ENCODE measurements around the gene ZC3H12A.
A peak's percentile ranks its signal among the peaks of the same experiment; 100 is the strongest.
"Not testable (repeated sequence)": the region's sequence is repeated elsewhere in the genome, so short reads cannot be mapped to it uniquely, and the experiment has no call there.

The ZC3H12A gene

DNA sequence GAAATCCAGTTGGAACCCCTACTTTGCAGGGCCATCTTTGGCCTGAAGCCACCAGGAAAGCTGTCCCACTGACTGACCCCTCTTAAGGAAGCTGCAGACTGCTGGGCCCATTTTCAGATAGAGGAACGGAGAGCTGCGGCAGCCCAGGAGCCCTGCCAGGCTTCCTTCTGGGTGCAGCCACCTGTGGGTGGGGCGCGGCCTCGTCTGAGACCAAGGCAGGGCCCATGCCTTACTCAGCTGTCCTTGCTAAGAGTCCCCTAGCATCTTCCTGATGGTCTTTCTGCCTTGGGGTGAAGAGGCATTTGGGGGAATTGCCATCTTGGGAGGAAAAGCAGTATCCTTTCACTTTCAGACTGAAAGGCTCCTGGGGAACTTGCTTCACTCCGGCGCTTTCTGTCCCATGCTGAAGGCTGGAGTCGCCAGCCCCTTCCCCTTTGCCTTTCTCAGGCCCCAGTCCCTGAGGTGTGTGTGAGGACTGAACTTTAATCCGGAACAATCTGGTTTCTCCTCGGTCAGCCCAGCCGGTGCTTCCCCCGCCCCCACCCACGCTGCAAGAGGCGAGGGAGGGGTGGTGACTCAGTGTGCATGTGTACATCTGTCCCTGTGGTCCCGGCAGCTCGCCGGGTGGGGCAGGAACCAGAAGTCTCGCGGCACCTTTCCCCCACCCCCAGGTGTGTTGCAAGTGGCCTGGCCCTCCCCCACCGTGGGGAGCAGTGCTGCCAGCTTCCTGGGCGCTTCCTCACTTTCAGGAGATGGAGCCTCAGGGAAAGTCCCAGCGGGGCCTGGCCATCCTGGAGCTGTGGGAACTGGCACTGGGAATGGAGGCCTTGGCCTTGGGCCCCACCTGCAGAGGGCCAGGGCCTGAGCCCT is 5.1 kb downstream of the ZC3H12A start:
- DNase-seq, result no peak

DNA sequence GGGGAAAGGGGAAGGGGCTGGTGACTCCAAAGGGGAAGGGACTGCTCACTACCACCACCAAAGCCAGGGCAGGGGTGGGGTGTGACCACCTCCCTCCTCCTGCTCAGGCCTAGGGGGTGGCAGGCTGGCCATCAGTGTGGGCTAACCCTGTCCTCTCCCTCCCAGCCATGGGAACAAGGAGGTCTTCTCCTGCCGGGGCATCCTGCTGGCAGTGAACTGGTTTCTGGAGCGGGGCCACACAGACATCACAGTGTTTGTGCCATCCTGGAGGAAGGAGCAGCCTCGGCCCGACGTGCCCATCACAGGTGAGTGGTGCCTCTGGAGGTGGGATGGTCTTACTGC is 5.7 kb downstream of the ZC3H12A start:
- DNase-seq, result no peak

DNA sequence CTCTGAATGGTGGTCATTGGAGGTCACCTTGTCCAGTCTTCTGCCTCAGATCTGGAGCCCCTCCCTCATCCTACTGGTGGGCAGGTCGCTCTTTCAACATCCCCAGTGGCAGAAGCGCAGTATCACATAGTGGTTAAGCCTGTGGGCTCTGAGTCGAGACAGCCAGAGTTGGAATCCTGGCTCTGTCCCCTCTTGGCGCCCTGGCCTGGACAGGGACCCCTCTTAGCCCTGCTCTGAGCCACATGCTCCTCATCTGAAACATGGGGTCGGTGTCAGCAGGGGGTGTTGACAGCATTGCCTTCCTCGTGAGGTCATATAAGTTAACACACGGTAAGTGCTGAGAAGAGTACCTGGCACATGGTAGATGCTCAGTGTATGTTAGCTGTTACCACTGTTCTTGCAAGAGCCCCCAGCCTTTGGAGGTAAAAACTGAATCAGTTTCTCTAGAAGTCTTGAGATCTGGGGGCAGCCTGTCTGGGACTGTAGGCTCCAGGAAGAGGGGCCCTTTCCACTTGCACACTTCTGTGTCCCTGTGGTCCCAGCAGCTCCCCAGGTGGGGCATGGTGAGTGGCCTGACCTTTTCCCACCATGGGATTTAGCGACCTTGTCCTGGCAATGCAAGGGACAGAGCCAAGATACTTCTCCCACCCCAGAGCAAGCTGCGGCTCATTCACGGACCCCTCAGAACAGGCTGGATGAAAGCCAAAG is 6.4 kb downstream of the ZC3H12A start:
- no peak for DNase-seq

DNA sequence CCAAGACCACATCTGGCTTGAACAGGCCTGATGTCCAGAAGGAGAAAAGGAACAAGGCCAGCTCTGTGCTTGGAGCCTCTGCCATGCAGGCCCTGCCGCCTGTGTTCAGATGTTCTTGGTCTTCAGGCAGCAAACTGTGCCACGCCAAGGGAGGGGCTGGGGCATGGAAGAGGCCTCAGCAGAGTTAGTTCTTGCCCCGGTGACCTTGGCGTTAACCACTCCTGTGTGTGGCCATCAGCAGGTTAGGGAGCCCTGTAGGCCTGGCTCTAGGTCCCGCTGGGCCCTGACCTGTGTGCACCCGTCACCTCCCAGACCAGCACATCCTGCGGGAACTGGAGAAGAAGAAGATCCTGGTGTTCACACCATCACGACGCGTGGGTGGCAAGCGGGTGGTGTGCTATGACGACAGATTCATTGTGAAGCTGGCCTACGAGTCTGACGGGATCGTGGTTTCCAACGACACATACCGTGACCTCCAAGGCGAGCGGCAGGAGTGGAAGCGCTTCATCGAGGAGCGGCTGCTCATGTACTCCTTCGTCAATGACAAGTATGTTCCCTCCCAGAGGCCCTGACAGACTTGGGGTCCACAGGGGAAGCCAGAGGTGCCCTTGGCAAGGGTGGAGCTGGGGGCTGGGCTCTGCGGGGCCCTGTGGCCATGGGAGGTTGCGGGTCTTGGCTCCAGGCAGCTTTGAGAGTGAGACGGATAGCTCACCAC is 7.1 kb downstream of the ZC3H12A start:
- DNase-seq, result no peak

DNA sequence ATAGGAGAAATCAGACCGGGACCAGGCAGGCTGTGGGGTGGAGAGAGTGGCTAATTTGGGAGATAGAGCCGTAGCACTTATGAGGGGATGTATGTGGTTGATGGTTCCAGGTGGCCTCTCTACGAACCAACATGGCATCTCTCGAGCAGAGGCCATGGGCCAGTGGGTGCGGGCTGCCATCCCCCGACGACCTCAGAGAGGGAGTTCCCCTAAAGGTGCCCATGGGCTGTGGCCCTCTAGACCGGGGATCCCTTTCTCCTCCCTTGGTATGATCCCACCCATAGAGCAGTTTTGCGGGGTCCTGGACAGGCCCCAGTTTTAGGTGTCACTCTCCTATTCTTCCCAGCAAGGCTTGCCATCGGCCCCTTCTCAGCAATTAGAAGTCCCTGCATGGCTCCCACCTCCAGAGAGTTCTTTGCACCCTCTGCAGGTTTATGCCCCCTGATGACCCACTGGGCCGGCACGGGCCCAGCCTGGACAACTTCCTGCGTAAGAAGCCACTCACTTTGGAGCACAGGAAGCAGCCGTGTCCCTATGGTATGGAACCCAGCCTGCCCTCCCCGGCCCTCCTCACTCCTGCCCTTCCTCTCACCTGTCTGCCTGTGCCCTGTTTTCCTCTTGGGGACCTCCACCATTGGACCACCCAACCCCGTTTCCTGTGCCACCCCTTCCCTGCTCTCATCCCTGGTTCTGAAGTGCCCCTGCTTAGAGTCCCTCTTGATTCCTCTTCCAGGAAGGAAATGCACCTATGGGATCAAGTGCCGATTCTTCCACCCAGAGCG is 7.8 kb downstream of the ZC3H12A start:
- no peak for DNase-seq

DNA sequence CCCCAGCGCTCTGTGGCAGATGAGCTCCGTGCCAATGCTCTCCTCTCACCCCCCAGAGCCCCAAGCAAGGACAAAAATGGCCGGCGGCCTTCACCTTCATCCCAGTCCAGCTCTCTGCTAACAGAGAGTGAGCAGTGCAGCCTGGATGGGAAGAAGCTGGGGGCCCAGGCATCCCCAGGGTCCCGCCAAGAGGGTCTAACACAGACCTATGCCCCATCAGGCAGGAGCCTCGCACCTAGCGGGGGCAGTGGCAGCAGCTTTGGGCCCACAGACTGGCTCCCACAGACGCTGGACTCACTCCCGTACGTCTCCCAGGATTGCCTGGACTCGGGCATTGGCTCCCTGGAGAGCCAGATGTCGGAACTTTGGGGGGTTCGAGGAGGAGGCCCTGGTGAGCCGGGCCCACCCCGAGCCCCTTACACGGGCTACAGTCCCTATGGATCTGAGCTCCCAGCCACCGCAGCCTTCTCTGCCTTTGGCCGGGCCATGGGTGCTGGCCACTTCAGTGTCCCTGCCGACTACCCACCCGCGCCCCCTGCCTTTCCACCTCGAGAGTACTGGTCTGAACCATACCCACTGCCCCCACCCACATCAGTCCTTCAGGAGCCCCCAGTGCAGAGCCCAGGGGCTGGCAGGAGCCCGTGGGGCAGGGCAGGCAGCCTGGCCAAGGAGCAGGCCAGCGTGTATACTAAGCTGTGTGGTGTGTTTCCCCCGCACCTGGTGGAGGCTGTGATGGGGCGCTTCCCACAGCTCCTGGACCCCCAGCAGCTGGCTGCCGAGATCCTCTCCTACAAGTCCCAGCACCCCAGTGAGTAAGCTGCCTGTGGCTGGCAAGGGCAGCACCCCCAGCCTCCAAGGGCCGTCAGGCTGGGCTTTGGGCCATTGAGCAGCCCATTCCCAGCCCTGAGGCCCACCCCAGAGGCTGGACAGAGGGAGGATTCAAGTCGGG is 8.7 kb downstream of the ZC3H12A start:
- no peak for DNase-seq

DNA sequence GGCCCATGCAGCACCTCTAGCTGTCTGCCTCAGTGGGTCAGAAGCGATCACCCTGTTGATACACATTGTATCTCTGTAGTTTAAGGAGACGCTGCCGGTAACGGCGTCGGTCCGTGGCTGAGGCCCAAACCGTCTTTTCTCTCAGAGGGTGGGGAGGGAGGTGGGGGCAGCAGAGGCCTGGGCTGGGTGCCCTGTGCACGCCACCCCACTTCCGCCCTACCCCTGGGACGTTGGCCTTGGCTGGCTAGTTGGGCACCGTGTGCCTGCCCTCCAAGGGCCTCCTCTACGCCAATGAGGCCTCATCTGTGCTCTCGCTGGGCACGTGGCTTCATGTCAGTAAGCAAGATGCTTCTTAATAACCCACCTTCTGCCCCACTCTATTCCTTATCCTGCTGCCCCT is 9.4 kb downstream of the ZC3H12A start:
- DNase-seq, result no peak

DNA sequence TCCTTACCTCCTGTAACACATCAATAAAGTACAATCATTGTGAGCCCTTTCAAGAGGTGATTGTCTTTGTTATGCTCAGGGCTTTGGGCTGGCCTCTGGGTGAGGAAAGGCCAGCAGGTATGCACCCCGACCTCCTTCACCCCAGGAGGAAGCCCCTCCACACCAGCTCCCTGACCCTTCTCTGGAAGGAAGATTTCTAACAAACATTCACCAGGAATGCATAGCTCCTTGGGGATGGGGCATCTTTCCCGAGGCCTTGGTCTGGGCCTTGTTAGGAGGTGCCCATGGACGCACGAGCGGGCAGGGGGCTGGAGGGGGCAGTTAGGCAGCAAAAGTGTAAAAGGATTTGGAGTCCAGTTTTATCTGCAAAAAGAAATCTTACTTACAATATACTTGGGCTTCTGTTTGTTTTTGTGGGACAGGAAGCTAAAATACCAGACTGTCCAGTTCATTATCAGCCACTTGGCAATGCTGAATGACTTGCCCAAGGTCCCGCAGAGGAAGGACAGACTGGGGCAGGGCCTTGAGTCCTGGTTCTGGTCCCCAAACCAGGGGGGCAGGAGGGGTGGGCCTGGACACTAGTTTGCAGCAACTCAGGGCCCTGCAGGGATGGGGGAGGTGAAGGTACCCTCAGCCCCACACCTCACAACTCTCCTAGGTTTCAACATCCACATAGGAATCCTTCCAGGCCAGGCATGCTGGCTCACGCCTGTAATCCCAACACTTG is 10.1 kb downstream of the ZC3H12A start:
- DNase-seq, result no peak

DNA sequence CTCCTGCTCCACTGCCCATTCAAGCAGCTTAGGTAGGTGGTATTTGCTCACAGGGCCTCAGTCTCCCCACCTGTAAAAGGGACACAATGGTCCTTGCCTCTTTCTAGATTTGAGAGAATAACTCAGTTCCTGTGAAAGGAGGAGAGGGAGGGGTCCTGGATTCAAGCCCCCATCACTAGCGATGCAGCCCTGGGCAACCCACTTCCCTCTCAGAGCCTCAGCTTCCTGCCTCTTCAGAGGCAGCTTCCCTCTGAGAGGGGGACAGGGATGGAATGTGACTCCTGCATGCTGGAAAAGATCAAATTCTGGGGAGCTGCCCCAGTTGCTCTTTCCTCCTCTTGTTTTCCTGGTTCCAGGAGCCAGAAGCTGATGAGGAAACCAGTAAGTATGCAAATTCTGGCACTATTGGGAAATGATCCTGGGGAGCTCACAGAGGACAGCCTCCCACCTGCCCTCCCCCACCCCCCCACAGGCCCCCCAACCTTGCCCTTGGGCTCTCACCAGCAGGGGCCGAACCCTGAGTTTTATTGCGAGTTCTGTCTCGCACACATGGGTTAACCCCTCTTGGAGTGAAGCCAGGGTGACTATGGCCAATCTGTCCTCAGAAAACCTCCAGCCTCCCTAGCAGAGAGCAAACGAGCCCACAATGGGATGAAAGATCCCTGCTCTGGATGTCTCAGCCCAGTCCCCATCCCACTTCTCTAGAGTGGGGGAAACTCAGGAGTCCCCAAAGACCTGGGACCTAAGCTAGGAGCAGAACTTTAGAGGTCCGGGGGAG is 11.7 kb downstream of the ZC3H12A start:
- no peak for DNase-seq

DNA sequence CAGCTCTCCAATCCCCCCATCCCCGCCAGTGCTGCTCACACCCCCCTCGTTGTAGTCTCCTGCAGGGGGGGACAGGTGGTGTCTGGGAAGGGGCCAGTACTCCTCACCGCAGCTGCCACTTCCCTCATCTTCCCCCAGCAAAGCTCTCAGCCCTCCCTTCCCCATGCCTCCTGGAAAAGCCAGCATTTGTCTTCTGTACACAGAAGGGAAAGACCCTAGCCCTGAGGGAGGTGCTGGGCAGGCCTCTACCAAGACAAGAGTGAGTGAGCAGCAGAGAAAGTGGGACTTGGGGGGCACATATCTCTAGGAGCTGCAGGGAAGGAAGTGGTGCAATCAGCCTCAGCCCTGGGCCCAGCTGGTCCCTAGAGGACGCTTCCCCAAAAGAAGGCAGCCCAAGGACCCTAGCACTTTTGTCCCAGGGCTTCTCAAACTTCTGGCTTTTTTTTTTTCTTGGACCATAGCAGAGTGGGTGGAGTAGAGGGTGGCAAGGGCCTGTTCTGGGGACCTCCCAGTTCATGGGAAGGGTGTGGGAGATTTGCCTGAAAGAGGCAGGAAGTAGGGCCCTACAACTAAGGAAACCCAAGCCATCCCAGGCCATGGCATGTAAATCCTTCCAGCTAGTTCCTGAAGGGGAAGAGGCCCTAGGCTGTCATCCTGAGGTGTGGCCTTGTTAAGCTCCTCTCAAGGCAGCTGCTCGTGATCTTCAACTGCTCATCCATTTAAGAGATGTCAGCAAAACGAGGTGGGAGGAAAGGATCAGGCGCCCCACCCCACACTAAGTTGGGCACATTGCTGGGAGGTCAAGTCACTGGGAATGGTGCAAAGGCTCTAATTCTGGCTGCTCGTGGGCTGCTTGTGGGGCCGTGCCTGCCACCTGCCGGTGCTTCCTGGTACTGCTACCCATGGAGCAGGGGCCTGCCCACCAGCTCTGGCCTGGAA is 12.6 kb downstream of the ZC3H12A start:
- no peak for DNase-seq

DNA sequence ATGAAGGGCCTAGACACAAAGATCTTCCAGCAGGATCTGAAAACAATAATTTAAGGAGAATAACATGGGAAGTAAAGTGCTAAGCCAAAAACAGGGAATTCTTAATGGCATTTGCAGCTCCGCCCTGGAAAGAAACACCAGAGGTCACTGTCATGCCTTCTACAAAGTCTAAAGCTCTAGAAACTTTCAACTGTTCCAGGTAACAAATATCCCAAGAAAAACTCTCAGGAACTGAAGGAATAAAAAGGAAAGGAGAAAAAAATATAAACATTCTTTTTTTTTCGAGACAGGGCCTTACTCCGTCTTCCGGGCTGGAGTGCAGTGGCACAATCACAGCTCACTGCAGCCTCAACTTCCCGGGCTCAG is 13.2 kb downstream of the ZC3H12A start:
- DNase-seq, result no peak

DNA sequence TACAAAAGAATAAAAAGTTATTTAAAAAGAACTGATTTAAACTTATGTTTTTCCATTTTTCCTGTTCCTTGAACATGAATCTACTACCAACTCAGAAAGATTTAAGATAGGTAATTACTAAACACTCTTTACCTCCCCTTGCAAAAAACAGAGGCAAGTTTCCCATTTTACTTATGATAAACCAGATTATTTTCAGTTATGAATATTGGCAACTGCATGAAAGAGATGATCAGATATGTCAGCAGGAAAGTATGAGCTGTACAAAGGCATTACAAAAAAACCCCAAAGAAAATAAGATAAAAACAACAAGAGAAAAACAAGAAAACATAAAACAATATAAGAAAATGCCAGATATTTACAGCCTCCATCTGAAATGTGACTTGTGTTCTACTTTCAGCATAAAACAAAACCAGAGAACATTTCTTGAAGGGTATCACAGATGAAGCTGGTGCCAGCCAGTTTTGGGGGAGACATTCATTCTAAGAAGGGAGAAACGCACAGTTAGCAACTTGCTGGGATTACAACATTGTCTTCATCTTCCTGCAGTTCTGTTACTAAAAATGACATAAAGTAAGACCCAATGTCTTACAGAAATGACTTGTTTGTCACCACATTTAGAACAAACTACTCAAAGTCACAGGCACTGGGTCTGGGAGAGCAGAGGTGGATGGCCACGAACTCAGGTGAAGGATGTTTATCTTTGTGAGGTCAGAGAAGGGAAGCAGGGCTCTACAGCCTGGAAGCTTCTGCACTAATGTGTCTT is 19.1 kb downstream of the ZC3H12A start:
- no peak for DNase-seq

DNA sequence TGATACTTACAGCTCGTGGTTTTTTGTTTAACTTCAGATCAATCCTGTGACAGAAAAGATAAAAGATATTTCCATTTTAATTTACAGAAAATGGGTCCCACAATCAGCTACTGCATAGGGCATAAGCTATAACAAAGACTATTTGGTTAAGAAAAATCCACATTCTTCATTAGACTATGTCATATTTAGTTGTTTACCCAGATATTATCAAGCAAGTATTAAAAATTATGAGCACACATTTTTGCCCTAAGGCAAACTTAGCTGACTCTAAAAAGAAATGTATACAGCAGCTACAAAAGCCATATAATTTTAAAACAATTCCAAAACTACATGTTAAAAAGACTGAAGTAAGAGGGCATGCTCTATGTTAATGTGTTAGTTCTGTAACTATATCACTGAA is 21.5 kb downstream of the ZC3H12A start:
- DNase-seq, result no peak

DNA sequence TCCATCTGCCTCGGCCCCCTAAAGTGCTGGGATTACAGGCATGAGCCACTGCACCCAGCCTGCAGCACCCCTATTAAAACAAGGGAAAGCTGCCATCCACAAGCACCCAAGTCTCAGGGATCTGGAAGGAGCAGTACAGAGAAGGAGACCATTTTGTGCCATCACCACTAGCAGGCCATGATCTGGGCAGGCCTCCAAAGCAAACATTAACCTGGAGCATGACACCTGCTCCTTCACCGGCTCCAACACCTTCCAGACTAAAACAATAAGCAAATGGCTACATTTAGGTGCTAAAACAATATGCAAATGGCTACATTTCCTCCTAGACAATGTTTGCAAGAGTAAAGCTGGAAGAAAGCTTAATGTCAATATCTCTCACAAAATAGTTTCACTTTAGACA is 23.5 kb downstream of the ZC3H12A start:
- peak; percentile 80 for DNase-seq

DNA sequence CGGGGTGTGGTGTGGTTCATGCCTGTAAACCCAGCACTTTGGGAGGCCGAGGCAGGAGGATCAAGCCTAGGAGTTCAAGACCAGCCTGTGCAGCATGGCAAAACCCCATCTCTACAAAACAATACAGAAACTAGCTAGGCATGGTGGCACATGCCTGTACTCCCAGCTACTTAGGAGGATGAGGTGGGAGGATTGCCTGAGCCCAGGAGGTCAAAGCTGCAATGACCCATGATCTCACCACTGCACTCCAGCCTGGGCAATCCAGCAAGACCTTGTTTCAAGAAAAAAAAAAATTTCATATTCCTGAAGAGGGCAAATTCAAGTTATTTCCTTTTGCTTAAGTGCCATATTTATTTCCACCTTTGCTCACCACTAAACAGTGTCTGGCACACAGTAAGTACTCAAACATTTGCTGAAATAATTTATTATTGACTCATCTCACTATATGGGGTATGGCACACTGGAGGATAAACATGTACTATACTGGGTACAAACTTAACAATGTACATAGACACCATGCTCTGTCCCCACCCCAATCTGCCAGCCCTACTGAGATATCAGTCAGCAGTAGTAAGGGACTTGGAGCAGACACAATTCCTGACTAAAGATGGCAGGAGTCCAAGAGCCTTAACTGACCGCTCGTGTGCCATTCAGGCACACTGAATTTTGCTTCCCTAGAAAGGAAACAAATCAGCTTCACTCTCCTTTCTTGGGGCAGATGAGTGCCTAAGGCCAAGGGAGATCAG is 24.7 kb downstream of the ZC3H12A start:
- peak; percentile 51 for DNase-seq

DNA sequence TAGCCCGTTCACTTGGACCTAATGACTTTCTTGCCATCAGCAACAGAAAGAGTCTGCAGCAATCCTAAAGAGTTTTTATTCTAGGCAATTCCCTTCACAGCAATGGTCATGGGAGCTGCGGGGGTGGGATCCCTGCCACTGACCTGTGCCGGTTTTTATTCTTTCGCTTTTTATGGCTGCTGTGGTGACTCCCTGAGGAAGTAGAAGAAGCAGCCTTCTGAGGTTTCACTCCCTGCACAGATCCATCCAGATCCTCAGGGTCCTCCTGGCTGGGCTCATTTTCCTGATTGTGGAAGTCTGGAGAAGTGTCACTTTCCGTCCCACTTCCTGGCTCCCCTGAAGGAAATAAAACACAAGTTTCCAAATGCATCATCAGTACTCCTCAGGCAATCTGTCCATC is 27.3 kb downstream of the ZC3H12A start:
- DNase-seq, result no peak

DNA sequence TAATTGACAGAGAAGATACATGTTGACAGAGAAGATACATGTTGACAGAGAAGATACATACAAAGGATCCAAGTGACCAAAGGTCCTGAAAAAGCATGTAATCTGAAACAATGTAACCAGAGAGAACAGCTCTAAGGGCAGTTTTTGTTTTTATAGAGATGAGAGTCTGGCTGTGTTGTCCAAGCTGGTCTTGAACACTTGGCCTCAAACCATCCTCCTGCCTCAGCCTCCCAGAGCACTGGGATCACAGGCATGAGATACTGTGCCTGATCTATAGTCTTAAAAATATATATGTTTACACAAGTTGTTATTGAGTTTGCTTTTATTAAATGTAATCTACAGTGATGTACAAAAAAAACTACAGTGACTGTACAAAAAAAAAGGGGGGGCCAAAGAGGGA is 27.7 kb downstream of the ZC3H12A start:
- DNase-seq, result no peak

DNA sequence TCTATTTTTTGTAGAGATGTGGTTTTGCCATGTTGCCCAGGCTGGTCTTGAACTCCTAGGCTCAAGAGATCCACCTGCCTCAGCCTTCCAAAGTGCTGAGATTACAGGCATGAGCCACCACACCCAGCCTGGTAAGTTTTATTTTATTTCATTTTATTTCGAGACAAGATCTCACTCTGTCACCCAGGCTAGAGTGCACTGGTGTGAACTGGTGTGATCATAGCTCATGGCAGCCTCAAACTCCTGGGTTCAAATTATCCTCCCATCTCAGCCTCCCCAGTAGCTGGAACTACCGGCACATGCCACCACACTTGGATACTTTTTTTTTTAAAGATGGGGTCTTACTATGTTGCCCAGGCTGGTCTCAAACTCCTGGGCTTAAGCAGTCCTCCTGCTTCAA is 28.4 kb downstream of the ZC3H12A start:
- DNase-seq, result not testable (repeated sequence)

Data from NCI-H2081 treated with DMSO at 0.1 percent for 48 hours (cell line).